AG04449 (cell line): ENCODE measurements around the gene TJP3.

Source experiments
- CTCF ChIA-PET: fragments of 350-600 bp; formaldehyde crosslinking; extraction: SDS; loops from one replicate; lab custom pipeline; 2021; ENCODE audit warnings: antibody characterized with exemption; lab: Yijun Ruan, JAX
- POLR2A ChIA-PET: fragments of 400-600, 350-600 bp; formaldehyde crosslinking; extraction: SDS; loops from one replicate; lab custom pipeline; 2020; ENCODE audit warnings: antibody characterized with exemption, inconsistent platforms; lab: Yijun Ruan, JAX
- DNase-seq: peaks from one replicate; pipeline ENCODE4 v3.0.0-alpha.2; 2010; ENCODE audit warnings: low read depth, low spot score
- H3K4me3 ChIP-seq: 2 replicates; pipeline ENCODE4 v1.5.1; 2011; ENCODE audit warnings: low read depth, mild to moderate bottlenecking, control low read depth, low read length
- CTCF ChIP-seq: IDR thresholded peaks from one replicate; pipeline ENCODE4 v1.5.1; 2011; ENCODE audit warnings: mild to moderate bottlenecking, moderate library complexity, low read length, control low read depth, inconsistent platforms; ENCODE audit not compliant: insufficient read depth; ENCODE audit errors: missing control alignments

Gene TJP3

GRCh38 chr19:3678188-3678587 is 30.0 kb upstream of the TJP3 start:
- no peak for TF ChIP-seq CTCF
- ChIA-PET POLR2A (no interaction called here), CTCF (no interaction called here)
- DNase-seq = no peak
- H3K4me3 ChIP-seq = no peak overlapping the region

GRCh38 chr19:3679138-3679537 is 29.0 kb upstream of the TJP3 start:
- CTCF ChIA-PET = no interaction called here
- DNase-seq = no peak
- POLR2A ChIA-PET = no interaction called here
- no peak overlapping the region for H3K4me3 ChIP-seq
- no peak for TF ChIP-seq CTCF

- ChIA-PET POLR2A (no interaction called here), CTCF (no interaction called here)
- TF ChIP-seq CTCF = no peak
- no peak overlapping the region for H3K4me3 ChIP-seq
- DNase-seq = no peak
Observed at GRCh38 chr19:3679581-3679980, 28.6 kb upstream of the TJP3 start.

GRCh38 chr19:3680939-3681338 is 27.2 kb upstream of the TJP3 start:
- no peak for DNase-seq
- CTCF ChIA-PET = no interaction called here
- POLR2A ChIA-PET = no interaction called here
- H3K4me3 ChIP-seq = no peak overlapping the region
- TF ChIP-seq CTCF = no peak

- no peak for TF ChIP-seq CTCF
- no peak for DNase-seq
- ChIA-PET CTCF (interaction anchor here (0.8 to 1.0 kb wide), 2 partner anchors 16 to 20 kb away, joined by 3 to 5 read pairs; no protein-coding TSS in a partner anchor), POLR2A (no interaction called here)
- no peak overlapping the region for H3K4me3 ChIP-seq
Observed at GRCh38 chr19:3682286-3682685, 25.9 kb upstream of the TJP3 start.

- ChIA-PET POLR2A (no interaction called here), CTCF (interaction anchor here (0.8 to 1.0 kb wide), 2 partner anchors 16 to 19 kb away, joined by 3 to 5 read pairs; no protein-coding TSS in a partner anchor)
- DNase-seq = no peak
- no peak for TF ChIP-seq CTCF
- no peak overlapping the region for H3K4me3 ChIP-seq
Observed at GRCh38 chr19:3682741-3683404, 25.3 kb upstream of the TJP3 start.
